OCI-LY7 (cell line): ENCODE measurements around the gene C9orf153.

ENCODE experiments used
- CTCF ChIP-seq: fragments of 200-600 bp; sonication (generic); conservative IDR thresholded peaks from 2 replicates; pipeline ENCODE4 v1.5.1; 2014; ENCODE audit warnings: mild to moderate bottlenecking, antibody characterized with exemption, low read length, moderate library complexity, mixed read lengths
- EZH2phosphoT487 ChIP-seq: fragments of 200-600 bp; sonication (generic); IDR thresholded peaks from 2 replicates; pipeline ENCODE4 v1.6.1; 2018; ENCODE audit warnings: low read depth, borderline replicate concordance, mild to moderate bottlenecking, mixed run types, antibody characterized with exemption, low read length, moderate library complexity, mixed read lengths

- TF ChIP-seq CTCF = no peak
- TF ChIP-seq EZH2phosphoT487 = no peak
Observed at GRCh38 chr9:86300701-86301100, 41.2 kb upstream of the C9orf153 start.
